HG02973 (cell line): Measurements from ENCODE around the gene IPP.
"Not testable (repeated sequence)": the region's sequence is repeated elsewhere in the genome, so short reads cannot be mapped to it uniquely, and the experiment has no call there.

Experiments used
- ATAC-seq: cut with Tn5 transposase; IDR thresholded peaks from one replicate; pipeline ENCODE4 v1.9.1; 2021; ENCODE audit warnings: moderate library complexity; ENCODE audit not compliant: unreplicated experiment

IPP gene

GRCh38 chr1:45750298-45751038, at the start of gene IPP:
Gene IPP, minus strand, starts transcription at chr1:45750653. Its CDS starts 4,242 bp downstream, at chr1:45746411.
- peak; percentile 86 for ATAC-seq

- no peak for ATAC-seq
These were observed 46.5 kb upstream of the IPP start for GRCh38 chr1:45796946-45797345.

GRCh38 chr1:45796381-45796780, 45.9 kb upstream of the IPP start:
- ATAC-seq, result no peak

GRCh38 chr1:45793942-45794604, 43.6 kb upstream of the IPP start:
- no peak for ATAC-seq

- no peak for ATAC-seq
These were observed 42.3 kb upstream of the IPP start for GRCh38 chr1:45792744-45793143.

- ATAC-seq, result no peak
These were observed 39.1 kb upstream of the IPP start for GRCh38 chr1:45789601-45790000.

GRCh38 chr1:45787905-45788304, 37.5 kb upstream of the IPP start:
- ATAC-seq, result no peak

GRCh38 chr1:45785583-45785982, 35.1 kb upstream of the IPP start:
- ATAC-seq, result peak; percentile 74

- ATAC-seq, result no peak
These were observed 25.3 kb upstream of the IPP start for GRCh38 chr1:45775794-45776193.

GRCh38 chr1:45772971-45773370, 22.5 kb upstream of the IPP start:
- ATAC-seq, result no peak

GRCh38 chr1:45769261-45769932, 18.9 kb upstream of the IPP start:
- no peak for ATAC-seq

GRCh38 chr1:45767035-45767434, 16.6 kb upstream of the IPP start:
- ATAC-seq, result no peak

GRCh38 chr1:45765999-45766792, 15.7 kb upstream of the IPP start:
- ATAC-seq, result no peak

- ATAC-seq, result no peak
These were observed 11.8 kb upstream of the IPP start for GRCh38 chr1:45762291-45762690.

- no peak for ATAC-seq
These were observed 5.2 kb upstream of the IPP start for GRCh38 chr1:45755697-45756096.

- ATAC-seq, result no peak
These were observed 3.0 kb upstream of the IPP start for GRCh38 chr1:45753248-45754037.

- no peak for ATAC-seq
These were observed 2.1 kb upstream of the IPP start for GRCh38 chr1:45752441-45753052.

GRCh38 chr1:45752014-45752413, 1.6 kb upstream of the IPP start:
- ATAC-seq, result no peak

GRCh38 chr1:45751039-45751838, 786 bp upstream of the IPP start:
- ATAC-seq, result not testable (repeated sequence)
